GM23338 (cell line): ENCODE results near the gene PPP2R5C. TPM values are rescaled to one million over a fixed set of nuclear protein-coding genes. Genes with fewer than 3 reads are reported as not detected.

ENCODE experiments used
- ATAC-seq: fragments of 200-7000 bp; cut with Tn5 transposase; 3 replicates; pipeline ENCODE4 v1.9.1; 2020
- DNase-seq: peaks from one replicate; pipeline ENCODE4 v3.0.0-alpha.2; 2015; ENCODE audit warnings: low spot score
- H2AFZ ChIP-seq: fragments of 200-600 bp; sonication (generic); 2 replicates; pipeline ENCODE4 v1.8.0; 2016; ENCODE audit warnings: antibody characterized with exemption, mild to moderate bottlenecking, moderate library complexity
- H3F3A ChIP-seq: fragments of 200-600 bp; sonication (generic); replicated peaks from 2 replicates; pipeline ENCODE4 v1.8.0; 2017; ENCODE audit warnings: antibody characterized with exemption, mixed run types, low read depth
- H3K27ac ChIP-seq: fragments of 200-600 bp; sonication (generic); 2 replicates; pipeline ENCODE4 v1.6.1; 2016; ENCODE audit warnings: low read depth
- H3K27me3 ChIP-seq: fragments of 200-600 bp; sonication (generic); 2 replicates; pipeline ENCODE4 v1.8.0; 2016; ENCODE audit warnings: mild to moderate bottlenecking, mixed run types, moderate library complexity; ENCODE audit not compliant: insufficient read depth
- H3K36me3 ChIP-seq: fragments of 200-600 bp; sonication (generic); 2 replicates; pipeline ENCODE4 v1.8.0; 2016; ENCODE audit warnings: mild to moderate bottlenecking; ENCODE audit not compliant: insufficient read depth
- H3K4me1 ChIP-seq: fragments of 200-600 bp; sonication (generic); 2 replicates; pipeline ENCODE4 v1.8.0; 2016; ENCODE audit warnings: mild to moderate bottlenecking, moderate library complexity; ENCODE audit not compliant: insufficient read depth
- H3K4me2 ChIP-seq: fragments of 200-600 bp; sonication (generic); 2 replicates; pipeline ENCODE4 v1.7.1; 2017; ENCODE audit warnings: mixed run types
- H3K4me3 ChIP-seq: fragments of 200-600 bp; sonication (generic); 2 replicates; pipeline ENCODE4 v1.6.1; 2016; ENCODE audit warnings: mixed run types
- H3K79me2 ChIP-seq: fragments of 200-600 bp; sonication (generic); replicated peaks from 2 replicates; pipeline ENCODE4 v1.8.0; 2017; ENCODE audit warnings: mild to moderate bottlenecking; ENCODE audit not compliant: insufficient read depth
- H3K9me2 ChIP-seq: fragments of 200-600 bp; sonication (generic); 2 replicates; pipeline ENCODE4 v1.8.0; 2017; ENCODE audit not compliant: insufficient read depth
- H4K20me1 ChIP-seq: fragments of 200-600 bp; sonication (generic); replicated peaks from 2 replicates; pipeline ENCODE4 v1.8.0; 2017; ENCODE audit warnings: mild to moderate bottlenecking; ENCODE audit not compliant: insufficient read depth
- H3K27ac Mint-ChIP-seq: 2 replicates; pipeline ENCODE4 v1.8.0; 2020; ENCODE audit warnings: inconsistent platforms, mild to moderate bottlenecking, moderate library complexity, mixed read lengths
- H3K27me3 Mint-ChIP-seq: 3 replicates; pipeline ENCODE4 v1.8.0; 2022; ENCODE audit warnings: low read depth, mild to moderate bottlenecking, moderate library complexity, mixed read lengths, inconsistent platforms; ENCODE audit not compliant: insufficient read depth, poor library complexity
- H3K36me3 Mint-ChIP-seq: 3 replicates; pipeline ENCODE4 v1.8.0; 2021; ENCODE audit warnings: low read depth, mild to moderate bottlenecking, inconsistent platforms, moderate library complexity, mixed read lengths
- H3K4me1 Mint-ChIP-seq: 3 replicates; pipeline ENCODE4 v1.8.0; 2020; ENCODE audit warnings: mild to moderate bottlenecking, inconsistent platforms, mixed read lengths
- H3K4me3 Mint-ChIP-seq: 3 replicates; pipeline ENCODE4 v1.8.0; 2021; ENCODE audit warnings: moderate library complexity, mild to moderate bottlenecking, inconsistent platforms, mixed read lengths
- H3K9me3 Mint-ChIP-seq: 3 replicates; pipeline ENCODE4 v1.8.0; 2020; ENCODE audit warnings: moderate library complexity, mild to moderate bottlenecking, inconsistent platforms, mixed read lengths
- CREB1 ChIP-seq: fragments of 250-450 bp; sonication (Bioruptor Pico); IDR thresholded peaks from 2 replicates; pipeline ENCODE4 v1.5.0; 2020; ENCODE audit warnings: low read depth, mild to moderate bottlenecking, moderate library complexity
- CTCF ChIP-seq, 2 experiments: fragments of 200-600 bp in 1 of 2; sonication (generic) in 1 of 2; conservative IDR thresholded peaks; 2 replicates each; pipeline versions ENCODE4 v1.5.1 to v1.6.1; 2016 to 2017; ENCODE audit warnings: antibody characterized with exemption in 2 of 2, low read depth in 2 of 2, mild to moderate bottlenecking in 2 of 2, moderate library complexity in 1 of 2
- ETS1 ChIP-seq: IDR thresholded peaks from 2 replicates; pipeline ENCODE4 v1.6.1; 2016; ENCODE audit warnings: antibody characterized with exemption
- EZH2 ChIP-seq: fragments of 200-600 bp; sonication (generic); IDR thresholded peaks from one replicate; pipeline ENCODE4 v1.8.0; 2017; ENCODE audit warnings: antibody characterized with exemption, mild to moderate bottlenecking, low read depth; ENCODE audit not compliant: unreplicated experiment
- EZH2phosphoT487 ChIP-seq: fragments of 200-600 bp; sonication (generic); IDR thresholded peaks from one replicate; pipeline ENCODE4 v1.8.1; 2018; ENCODE audit warnings: antibody characterized with exemption; ENCODE audit not compliant: unreplicated experiment
- JUNB ChIP-seq: IDR thresholded peaks from one replicate; pipeline ENCODE4 v1.6.1; 2016; ENCODE audit warnings: antibody characterized with exemption; ENCODE audit not compliant: unreplicated experiment
- NANOG ChIP-seq: IDR thresholded peaks from 2 replicates; pipeline ENCODE4 v1.6.1; 2016; ENCODE audit warnings: antibody characterized with exemption, borderline replicate concordance
- POLR2AphosphoS5 ChIP-seq: IDR thresholded peaks from 2 replicates; pipeline ENCODE4 v1.6.1; 2016; ENCODE audit warnings: antibody characterized with exemption, low read depth
- ZNF114 ChIP-seq: fragments of 250-450 bp; sonication (Bioruptor Pico); IDR thresholded peaks from 2 replicates; pipeline ENCODE4 v1.5.0; 2020; ENCODE audit warnings: mild to moderate bottlenecking, moderate library complexity
- ZNF331 ChIP-seq: fragments of 250-450 bp; sonication (Bioruptor Pico); IDR thresholded peaks from 2 replicates; pipeline ENCODE4 v1.5.0; 2020; ENCODE audit warnings: low read depth, mild to moderate bottlenecking, moderate library complexity
- polyA plus RNA-seq: library from polyadenylated mRNA; unstranded; fragments of >200 nt; fragmentation: Nextera tagmentation; extraction: Ambion mirVana; gene quantifications from 2 replicates; pipeline ENCODE4 v1.2.1, GENCODE V29; 2016
- total RNA-seq: library from RNA; depleted of rRNA; stranded (reverse); fragments of >200 nt; shearing (Covaris generic); gene quantifications from 2 replicates; pipeline ENCODE4 v1.2.3, GENCODE V29; 2014
- TF ChIP-seq, protein P1 (sequence below): fragments of 250-450 bp; sonication (Bioruptor Pico); IDR thresholded peaks from 2 replicates; pipeline ENCODE4 v1.5.0; 2020; ENCODE audit warnings: mild to moderate bottlenecking, moderate library complexity

The PPP2R5C gene
- total and polyA plus RNA-seq, 2 experiments from 2014 or later: 75.4 to 79.7 TPM

DNA sequence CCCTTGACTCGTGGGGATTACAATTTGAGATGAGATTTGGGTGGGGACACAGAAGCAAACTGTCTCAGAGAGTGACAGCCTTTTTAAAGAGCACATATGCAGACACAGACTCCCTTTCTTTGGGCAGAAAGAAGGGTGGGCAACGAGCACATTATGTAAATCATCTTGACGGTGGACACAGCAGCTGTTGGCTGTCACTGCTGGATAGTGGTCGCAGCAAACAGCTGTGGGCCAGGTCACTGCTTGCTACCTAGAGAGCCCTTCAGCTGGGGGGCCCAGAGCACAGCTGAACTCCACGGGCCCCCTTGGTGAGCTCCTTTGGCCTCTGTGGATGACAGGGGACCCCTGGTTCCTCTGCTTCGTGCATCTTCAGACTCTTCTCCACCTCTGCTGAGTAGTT lies 23.1 kb downstream of the PPP2R5C start:
- Mint-ChIP-seq H3K36me3 (no peaks in the 10 kb centered on the region; the same call in 2 of the 3 replicates), H3K27me3 (peaks cover 34% of the 10 kb centered on the region), H3K9me3 (no peaks in the 10 kb centered on the region; the same call in 2 of the 3 replicates), H3K4me1 (peaks cover 10% of the 10 kb centered on the region), H3K27ac (no peak overlapping the region), H3K4me3 (no peak overlapping the region)
- peaks cover 10% of the 10 kb centered on the region for H3K4me1 ChIP-seq
- H3K36me3 ChIP-seq: no peaks in the 10 kb centered on the region; the same call in 1 of the 2 replicates
- H3K9me2 ChIP-seq: no peaks in the 10 kb centered on the region
- ATAC-seq (no peak), DNase-seq (no peak)
- H3F3A ChIP-seq: no peaks in the 10 kb centered on the region
- H3K27me3 ChIP-seq: peaks cover 22% of the 10 kb centered on the region
- H3K27ac ChIP-seq: no peak overlapping the region
- H4K20me1 ChIP-seq: peaks cover 9% of the 10 kb centered on the region
- no peaks in the 10 kb centered on the region for H3K79me2 ChIP-seq
- TF ChIP-seq ZNF331 (CRISPR knock-in tag) (no peak), ZNF114 (CRISPR knock-in tag) (no peak), CREB1 (CRISPR knock-in tag) (no peak), EZH2 (no peak)
- TF ChIP-seq, protein P1, sequence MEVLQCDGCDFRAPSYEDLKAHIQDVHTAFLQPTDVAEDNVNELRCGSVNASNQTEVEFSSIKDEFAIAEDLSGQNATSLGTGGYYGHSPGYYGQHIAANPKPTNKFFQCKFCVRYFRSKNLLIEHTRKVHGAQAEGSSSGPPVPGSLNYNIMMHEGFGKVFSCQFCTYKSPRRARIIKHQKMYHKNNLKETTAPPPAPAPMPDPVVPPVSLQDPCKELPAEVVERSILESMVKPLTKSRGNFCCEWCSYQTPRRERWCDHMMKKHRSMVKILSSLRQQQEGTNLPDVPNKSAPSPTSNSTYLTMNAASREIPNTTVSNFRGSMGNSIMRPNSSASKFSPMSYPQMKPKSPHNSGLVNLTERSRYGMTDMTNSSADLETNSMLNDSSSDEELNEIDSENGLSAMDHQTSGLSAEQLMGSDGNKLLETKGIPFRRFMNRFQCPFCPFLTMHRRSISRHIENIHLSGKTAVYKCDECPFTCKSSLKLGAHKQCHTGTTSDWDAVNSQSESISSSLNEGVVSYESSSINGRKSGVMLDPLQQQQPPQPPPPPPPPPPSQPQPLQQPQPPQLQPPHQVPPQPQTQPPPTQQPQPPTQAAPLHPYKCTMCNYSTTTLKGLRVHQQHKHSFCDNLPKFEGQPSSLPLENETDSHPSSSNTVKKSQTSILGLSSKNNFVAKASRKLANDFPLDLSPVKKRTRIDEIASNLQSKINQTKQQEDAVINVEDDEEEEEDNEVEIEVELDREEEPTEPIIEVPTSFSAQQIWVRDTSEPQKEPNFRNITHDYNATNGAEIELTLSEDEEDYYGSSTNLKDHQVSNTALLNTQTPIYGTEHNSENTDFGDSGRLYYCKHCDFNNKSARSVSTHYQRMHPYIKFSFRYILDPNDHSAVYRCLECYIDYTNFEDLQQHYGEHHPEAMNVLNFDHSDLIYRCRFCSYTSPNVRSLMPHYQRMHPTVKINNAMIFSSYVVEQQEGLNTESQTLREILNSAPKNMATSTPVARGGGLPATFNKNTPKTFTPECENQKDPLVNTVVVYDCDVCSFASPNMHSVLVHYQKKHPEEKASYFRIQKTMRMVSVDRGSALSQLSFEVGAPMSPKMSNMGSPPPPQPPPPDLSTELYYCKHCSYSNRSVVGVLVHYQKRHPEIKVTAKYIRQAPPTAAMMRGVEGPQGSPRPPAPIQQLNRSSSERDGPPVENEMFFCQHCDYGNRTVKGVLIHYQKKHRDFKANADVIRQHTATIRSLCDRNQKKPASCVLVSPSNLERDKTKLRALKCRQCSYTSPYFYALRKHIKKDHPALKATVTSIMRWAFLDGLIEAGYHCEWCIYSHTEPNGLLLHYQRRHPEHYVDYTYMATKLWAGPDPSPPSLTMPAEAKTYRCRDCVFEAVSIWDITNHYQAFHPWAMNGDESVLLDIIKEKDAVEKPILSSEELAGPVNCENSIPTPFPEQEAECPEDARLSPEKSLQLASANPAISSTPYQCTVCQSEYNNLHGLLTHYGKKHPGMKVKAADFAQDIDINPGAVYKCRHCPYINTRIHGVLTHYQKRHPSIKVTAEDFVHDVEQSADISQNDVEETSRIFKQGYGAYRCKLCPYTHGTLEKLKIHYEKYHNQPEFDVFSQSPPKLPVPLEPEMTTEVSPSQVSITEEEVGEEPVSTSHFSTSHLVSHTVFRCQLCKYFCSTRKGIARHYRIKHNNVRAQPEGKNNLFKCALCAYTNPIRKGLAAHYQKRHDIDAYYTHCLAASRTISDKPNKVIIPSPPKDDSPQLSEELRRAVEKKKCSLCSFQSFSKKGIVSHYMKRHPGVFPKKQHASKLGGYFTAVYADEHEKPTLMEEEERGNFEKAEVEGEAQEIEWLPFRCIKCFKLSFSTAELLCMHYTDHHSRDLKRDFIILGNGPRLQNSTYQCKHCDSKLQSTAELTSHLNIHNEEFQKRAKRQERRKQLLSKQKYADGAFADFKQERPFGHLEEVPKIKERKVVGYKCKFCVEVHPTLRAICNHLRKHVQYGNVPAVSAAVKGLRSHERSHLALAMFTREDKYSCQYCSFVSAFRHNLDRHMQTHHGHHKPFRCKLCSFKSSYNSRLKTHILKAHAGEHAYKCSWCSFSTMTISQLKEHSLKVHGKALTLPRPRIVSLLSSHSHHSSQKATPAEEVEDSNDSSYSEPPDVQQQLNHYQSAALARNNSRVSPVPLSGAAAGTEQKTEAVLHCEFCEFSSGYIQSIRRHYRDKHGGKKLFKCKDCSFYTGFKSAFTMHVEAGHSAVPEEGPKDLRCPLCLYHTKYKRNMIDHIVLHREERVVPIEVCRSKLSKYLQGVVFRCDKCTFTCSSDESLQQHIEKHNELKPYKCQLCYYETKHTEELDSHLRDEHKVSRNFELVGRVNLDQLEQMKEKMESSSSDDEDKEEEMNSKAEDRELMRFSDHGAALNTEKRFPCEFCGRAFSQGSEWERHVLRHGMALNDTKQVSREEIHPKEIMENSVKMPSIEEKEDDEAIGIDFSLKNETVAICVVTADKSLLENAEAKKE: no peak
- no peak overlapping the region for H3K4me3 ChIP-seq
- no peak overlapping the region for H2AFZ ChIP-seq
- no peak overlapping the region for H3K4me2 ChIP-seq

DNA sequence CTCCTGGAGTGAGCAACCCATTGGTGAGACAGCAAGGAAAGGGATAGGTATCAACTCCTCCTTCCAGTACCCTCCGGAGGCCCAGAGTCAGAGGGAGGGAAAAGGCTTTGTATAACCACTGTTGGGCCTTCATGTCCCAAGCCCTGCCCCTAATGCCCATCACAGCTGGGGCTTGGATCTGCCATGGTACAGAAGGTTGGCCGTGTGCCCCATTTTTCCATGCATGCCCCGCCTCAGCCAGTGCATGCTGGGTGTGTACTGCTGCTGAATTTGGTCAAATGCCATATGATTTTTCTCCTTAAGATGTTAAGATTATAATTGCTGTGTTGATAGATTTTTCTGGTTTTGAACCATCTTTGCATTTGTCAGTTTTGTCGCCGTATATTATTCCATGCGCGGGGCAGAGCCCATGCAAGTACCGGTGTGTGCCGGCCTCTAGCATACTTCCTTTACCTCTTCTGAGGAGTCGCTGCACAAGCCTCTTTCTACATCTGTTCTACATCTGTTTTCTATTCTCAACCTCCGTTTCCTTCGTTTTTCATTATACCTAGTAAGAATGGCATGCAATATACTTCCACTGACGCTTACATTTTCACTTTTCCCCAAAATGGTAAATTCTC lies 26.6 kb downstream of the PPP2R5C start:
- Histone ChIP-seq H4K20me1 (no peaks in the 10 kb centered on the region), H3K4me1 (no peaks in the 10 kb centered on the region), H3K27me3 (no peaks in the 10 kb centered on the region), H2AFZ (no peak overlapping the region), H3K4me2 (no peak overlapping the region), H3F3A (no peaks in the 10 kb centered on the region), H3K79me2 (no peaks in the 10 kb centered on the region), H3K4me3 (no peak overlapping the region), H3K9me2 (no peaks in the 10 kb centered on the region), H3K36me3 (no peaks in the 10 kb centered on the region), H3K27ac (no peak overlapping the region)
- Mint-ChIP-seq H3K27ac (no peak overlapping the region), H3K4me3 (no peak overlapping the region), H3K36me3 (no peaks in the 10 kb centered on the region), H3K27me3 (peaks cover 15% of the 10 kb centered on the region), H3K4me1 (no peaks in the 10 kb centered on the region), H3K9me3 (no peaks in the 10 kb centered on the region; the same call in 2 of the 3 replicates)
- DNase-seq: no peak
- ATAC-seq: no peak
- no peak for TF ChIP-seq JUNB
- no peak for TF ChIP-seq EZH2phosphoT487
- TF ChIP-seq CTCF (conservative IDR thresholded peaks at IDR 0.05; ENCODE audit: low read depth in 2 of 2): no peak
- no peak for TF ChIP-seq POLR2AphosphoS5
- no peak for TF ChIP-seq ETS1
- TF ChIP-seq EZH2: no peak
- TF ChIP-seq ZNF331 (CRISPR knock-in tag): no peak
- no peak for TF ChIP-seq NANOG
